Endothelial cell of umbilical vein (primary cell): ENCODE results near the gene CAMTA1.

Experiments used
- JUN ChIP-seq: IDR thresholded peaks from 2 replicates; pipeline ENCODE4 v1.6.1; 2011; ENCODE audit warnings: borderline replicate concordance, low read depth; ENCODE audit not compliant: insufficient read length, insufficient read depth
- POLR2A ChIP-seq: IDR thresholded peaks from 2 replicates; pipeline ENCODE4 v1.6.1; 2012; ENCODE audit warnings: low read depth, mild to moderate bottlenecking, control low read depth, low read length
- TF ChIP-seq, protein P1 (sequence below), 2 donors: IDR thresholded peaks; 1 replicate in 1 of 2; 2 replicates in 1 of 2; pipeline ENCODE4 v1.5.1; 2011; ENCODE audit warnings: low read length in 2 of 2, mild to moderate bottlenecking in 2 of 2, moderate library complexity in 2 of 2, control low read depth in 1 of 2, inconsistent platforms in 1 of 2, low read depth in 1 of 2; ENCODE audit not compliant: insufficient read depth in 1 of 2; ENCODE audit errors: extremely low read depth in 1 of 2
- TF ChIP-seq, protein P2 (sequence below): IDR thresholded peaks from 2 replicates; pipeline ENCODE4 v1.6.1; 2011; ENCODE audit not compliant: insufficient read depth, insufficient read length

DNA sequence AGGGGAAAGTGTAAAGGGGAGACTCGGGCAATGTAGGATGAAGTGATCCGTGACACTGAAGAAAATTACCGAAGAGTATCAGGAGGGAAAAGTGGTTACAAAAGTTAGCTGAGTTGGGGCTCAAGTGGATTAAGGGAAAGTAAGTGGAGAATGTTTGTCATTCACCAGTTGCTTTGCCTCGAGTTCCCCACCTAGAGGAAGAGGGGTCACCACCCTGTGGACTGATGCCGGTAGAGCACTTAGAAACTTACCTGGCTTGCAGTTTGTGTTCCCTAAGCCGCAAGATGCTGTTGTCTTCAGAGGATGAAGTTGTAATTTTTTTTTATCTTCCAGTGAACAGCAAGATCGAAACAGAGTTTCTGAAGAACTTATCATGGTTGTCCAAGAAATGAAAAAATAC, 999.9 kb downstream of the CAMTA1 start:
- TF ChIP-seq, protein P1, sequence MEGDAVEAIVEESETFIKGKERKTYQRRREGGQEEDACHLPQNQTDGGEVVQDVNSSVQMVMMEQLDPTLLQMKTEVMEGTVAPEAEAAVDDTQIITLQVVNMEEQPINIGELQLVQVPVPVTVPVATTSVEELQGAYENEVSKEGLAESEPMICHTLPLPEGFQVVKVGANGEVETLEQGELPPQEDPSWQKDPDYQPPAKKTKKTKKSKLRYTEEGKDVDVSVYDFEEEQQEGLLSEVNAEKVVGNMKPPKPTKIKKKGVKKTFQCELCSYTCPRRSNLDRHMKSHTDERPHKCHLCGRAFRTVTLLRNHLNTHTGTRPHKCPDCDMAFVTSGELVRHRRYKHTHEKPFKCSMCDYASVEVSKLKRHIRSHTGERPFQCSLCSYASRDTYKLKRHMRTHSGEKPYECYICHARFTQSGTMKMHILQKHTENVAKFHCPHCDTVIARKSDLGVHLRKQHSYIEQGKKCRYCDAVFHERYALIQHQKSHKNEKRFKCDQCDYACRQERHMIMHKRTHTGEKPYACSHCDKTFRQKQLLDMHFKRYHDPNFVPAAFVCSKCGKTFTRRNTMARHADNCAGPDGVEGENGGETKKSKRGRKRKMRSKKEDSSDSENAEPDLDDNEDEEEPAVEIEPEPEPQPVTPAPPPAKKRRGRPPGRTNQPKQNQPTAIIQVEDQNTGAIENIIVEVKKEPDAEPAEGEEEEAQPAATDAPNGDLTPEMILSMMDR (IDR thresholded peaks at IDR 0.05; ENCODE audit: extremely low read depth in 1 of 2, insufficient read depth in 1 of 2, low read depth in 1 of 2, low read length in 2 of 2) = no peak
- TF ChIP-seq, protein P2, sequence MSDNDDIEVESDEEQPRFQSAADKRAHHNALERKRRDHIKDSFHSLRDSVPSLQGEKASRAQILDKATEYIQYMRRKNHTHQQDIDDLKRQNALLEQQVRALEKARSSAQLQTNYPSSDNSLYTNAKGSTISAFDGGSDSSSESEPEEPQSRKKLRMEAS = no peak
- TF ChIP-seq POLR2A (no peak), JUN (no peak)
